ENCODE measurements around the gene ADAMTS7. TPM values are rescaled to one million over a fixed set of nuclear protein-coding genes. Genes with fewer than 3 reads are reported as not detected.

Gene ADAMTS7
- total and polyA plus RNA-seq, 2 of the 13 experiments (the other 11 are each of a cell fraction or from before 2014, with no cell fraction given), result 0.09 to 0.12 TPM

- Histone ChIP-seq H3K4me3 (replicated peaks in 1 of 3; ENCODE audit: insufficient read depth in 1 of 3, low read depth in 2 of 3, low read length in 3 of 3) (no peak overlapping the region), H3K4me2 (ENCODE audit: low read depth, low read length) (no peak overlapping the region), H3K36me3 (replicated peaks in 1 of 2; ENCODE audit: control insufficient read depth in 1 of 2, insufficient read depth in 2 of 2, low read length in 2 of 2) (no peaks in the 10 kb centered on the region), H4K20me1 (ENCODE audit: insufficient read depth, low read length) (no peaks in the 10 kb centered on the region), H3K9me3 (ENCODE audit: low read length) (no peaks in the 10 kb centered on the region), H3K27ac (ENCODE audit: extremely low read length, insufficient read depth, low read length) (no peak overlapping the region), H3K27me3 (ENCODE audit: control insufficient read depth in 1 of 2, insufficient read depth in 2 of 2, low read length in 2 of 2) (peaks cover 0 to 4% of the 10 kb centered on the region in 2 experiments; a peak in 2 of 5 replicates), H3K79me2 (ENCODE audit: insufficient read depth, low read length) (no peaks in the 10 kb centered on the region), H3K9ac (ENCODE audit: insufficient read depth, low read depth, low read length) (no peak overlapping the region), H3K4me1 (ENCODE audit: insufficient read depth, low read length) (no peaks in the 10 kb centered on the region), H2AFZ (ENCODE audit: low read length) (no peak overlapping the region)
- no TSS peak for BruUV-seq (replicated peaks)
- DNase-seq (ENCODE audit: low spot score) (no peak), ATAC-seq (no peak), FAIRE-seq (no peak)
- WGBS (ENCODE audit: low lambda C conversion rate), result 56% methylated on average over 25 of the region's 29 CpGs
- ChIA-PET CTCF (ENCODE audit: low intra/inter-chr PET ratio, low total read pairs) (no interaction called here), POLR2A (no interaction called here)
- in situ Hi-C loops (cut with HindIII; ENCODE audit: extremely low pct_ligation_motif_present, low pct_unique_long_range_greater_than_20kb) (loop anchor here (5.0 kb wide), 1 partner anchor 776 kb away; no protein-coding TSS in a partner anchor), intact Hi-C loops (cut with micrococcal nuclease; ENCODE audit: unreplicated experiment) (no loop called here)
- no peak for TF ChIP-seq SRY (CRISPR knock-in tag; IDR thresholded peaks at IDR 0.05)
- TF ChIP-seq ETV5 (CRISPR knock-in tag; IDR thresholded peaks at IDR 0.05; ENCODE audit: borderline replicate concordance), result no peak
- TF ChIP-seq STAG1 (CRISPR knock-in tag; IDR thresholded peaks at IDR 0.05), result no peak
- no peak for TF ChIP-seq FOSL2 (CRISPR knock-in tag; IDR thresholded peaks at IDR 0.05)
- no peak for TF ChIP-seq NFIB (CRISPR knock-in tag; IDR thresholded peaks at IDR 0.05; ENCODE audit: borderline replicate concordance)
- TF ChIP-seq PRDM4 (CRISPR knock-in tag; IDR thresholded peaks at IDR 0.05; ENCODE audit: borderline replicate concordance), result no peak
- TF ChIP-seq ZNF792 (CRISPR knock-in tag; IDR thresholded peaks at IDR 0.05), result no peak
- TF ChIP-seq CENPT (CRISPR knock-in tag; IDR thresholded peaks at IDR 0.05; ENCODE audit: low read depth), result no peak
- no peak for TF ChIP-seq BCLAF1 (IDR thresholded peaks at IDR 0.05)
- TF ChIP-seq TAF15 (IDR thresholded peaks at IDR 0.05; ENCODE audit: low read depth, low read length, poor library complexity, severe bottlenecking), result no peak
- no peak for TF ChIP-seq NAIF1 (CRISPR knock-in tag; IDR thresholded peaks at IDR 0.05; ENCODE audit: borderline replicate concordance)
- no peak for TF ChIP-seq ZNF83 (CRISPR knock-in tag; IDR thresholded peaks at IDR 0.05; ENCODE audit: borderline replicate concordance)
- TF ChIP-seq POLR2AphosphoS5 (IDR thresholded peaks at IDR 0.05; ENCODE audit: low read depth, low read length), result no peak
- no peak for TF ChIP-seq ZNF788 (CRISPR knock-in tag; IDR thresholded peaks at IDR 0.05; ENCODE audit: borderline replicate concordance)
- TF ChIP-seq ZBTB10 (CRISPR knock-in tag; IDR thresholded peaks at IDR 0.05; ENCODE audit: borderline replicate concordance), result no peak
- TF ChIP-seq ZNF589 (CRISPR knock-in tag; conservative IDR thresholded peaks at IDR 0.05), result no peak
Observed at GRCh38 chr15:78762985-78763795, 48.1 kb downstream of the ADAMTS7 start.
